ENCODE data around the gene EFS.

EFS gene

DNA sequence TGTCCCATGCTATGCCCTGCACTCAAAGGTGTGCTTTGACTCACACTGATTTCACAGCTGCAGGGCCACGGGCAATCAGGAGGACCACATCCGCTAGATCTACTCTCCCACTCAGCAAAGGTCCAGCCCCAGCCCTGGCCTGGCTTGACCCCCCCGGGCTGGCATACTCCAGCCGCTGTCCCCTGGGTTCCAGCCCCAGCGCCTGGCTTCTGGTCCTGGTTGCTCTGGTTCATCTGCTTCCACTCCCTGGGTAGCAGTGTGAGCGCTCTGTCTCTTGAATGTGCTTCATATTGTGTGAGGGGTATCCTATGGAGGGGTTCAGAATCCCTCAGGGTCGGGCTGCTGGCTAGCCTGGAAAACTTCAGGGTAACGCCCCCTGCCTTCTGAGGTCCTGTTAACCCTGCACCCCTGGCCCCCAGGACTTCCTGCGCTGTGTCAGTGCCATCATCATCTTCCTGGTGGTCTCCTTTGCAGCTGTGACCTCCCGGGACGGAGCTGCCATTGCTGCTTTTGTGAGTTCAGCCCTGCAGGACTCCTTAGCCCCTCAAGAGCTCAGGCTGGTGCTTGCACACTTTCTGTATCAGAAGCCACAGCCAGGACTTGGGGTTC lies 13.7 kb upstream of the EFS start:
- no peak for DNase-seq

DNA sequence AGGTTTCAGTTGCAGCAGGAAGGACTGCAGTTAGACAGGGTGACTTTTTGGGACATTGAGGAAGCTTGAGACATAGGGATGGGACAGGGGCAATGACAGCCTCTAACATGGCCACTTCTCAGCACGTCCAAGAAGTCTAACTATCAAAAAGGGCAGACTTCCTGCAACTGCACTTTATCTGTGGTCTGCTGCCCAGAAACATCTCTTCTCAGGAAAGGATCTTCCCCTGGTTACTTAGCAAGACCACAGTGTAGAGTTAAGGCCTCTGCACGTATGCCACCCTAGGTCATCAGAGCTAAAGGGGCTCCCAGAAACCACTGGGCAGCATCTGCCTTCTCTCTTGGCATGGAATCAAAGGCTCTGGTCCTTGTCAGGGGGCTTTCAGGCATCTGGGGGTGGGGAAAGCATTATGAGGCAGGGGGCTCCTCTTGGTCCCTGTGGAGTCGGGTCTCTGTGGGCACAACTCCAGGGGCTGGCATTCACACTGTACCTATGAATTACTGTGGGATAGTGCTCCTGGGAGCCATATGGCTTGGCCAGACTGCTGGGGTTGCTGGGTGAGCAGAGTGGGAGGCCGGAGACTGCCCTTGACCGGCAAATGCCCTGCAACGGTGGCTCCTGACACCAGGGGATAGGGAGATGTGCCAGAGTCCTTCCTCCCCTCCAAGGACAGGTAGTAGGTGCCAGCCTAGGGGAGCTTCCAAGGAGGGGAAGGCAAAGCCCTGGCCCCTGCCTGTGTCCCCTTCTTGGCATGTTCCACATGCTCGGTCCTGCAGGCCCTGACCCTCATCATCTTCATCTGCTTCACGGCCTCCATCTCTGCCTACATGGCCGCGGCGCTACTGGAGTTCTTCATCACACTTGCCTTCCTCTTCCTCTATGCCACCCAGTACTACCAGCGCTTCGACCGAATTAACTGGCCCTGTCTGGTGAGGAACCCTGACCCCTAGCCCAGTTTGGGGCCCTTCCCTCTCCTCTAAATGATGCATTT lies 12.9 kb upstream of the EFS start:
- DNase-seq = no peak

DNA sequence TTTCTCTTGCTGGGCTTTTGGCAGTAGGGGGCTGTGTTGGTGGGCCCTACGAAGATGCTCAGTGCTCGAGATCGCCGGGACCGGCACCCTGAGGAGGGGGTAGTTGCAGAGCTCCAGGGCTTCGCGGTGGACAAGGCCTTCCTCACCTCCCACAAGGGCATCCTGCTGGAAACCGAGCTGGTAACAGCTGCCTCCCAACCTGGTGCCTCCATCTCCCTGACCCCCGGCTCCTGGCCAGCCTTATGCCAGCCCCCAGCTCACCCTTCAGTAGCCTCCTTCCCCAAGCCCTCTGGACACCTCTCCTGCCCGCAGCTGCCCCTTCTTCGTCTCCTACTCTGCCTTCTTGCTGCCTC lies 12.2 kb upstream of the EFS start:
- no peak for DNase-seq

DNA sequence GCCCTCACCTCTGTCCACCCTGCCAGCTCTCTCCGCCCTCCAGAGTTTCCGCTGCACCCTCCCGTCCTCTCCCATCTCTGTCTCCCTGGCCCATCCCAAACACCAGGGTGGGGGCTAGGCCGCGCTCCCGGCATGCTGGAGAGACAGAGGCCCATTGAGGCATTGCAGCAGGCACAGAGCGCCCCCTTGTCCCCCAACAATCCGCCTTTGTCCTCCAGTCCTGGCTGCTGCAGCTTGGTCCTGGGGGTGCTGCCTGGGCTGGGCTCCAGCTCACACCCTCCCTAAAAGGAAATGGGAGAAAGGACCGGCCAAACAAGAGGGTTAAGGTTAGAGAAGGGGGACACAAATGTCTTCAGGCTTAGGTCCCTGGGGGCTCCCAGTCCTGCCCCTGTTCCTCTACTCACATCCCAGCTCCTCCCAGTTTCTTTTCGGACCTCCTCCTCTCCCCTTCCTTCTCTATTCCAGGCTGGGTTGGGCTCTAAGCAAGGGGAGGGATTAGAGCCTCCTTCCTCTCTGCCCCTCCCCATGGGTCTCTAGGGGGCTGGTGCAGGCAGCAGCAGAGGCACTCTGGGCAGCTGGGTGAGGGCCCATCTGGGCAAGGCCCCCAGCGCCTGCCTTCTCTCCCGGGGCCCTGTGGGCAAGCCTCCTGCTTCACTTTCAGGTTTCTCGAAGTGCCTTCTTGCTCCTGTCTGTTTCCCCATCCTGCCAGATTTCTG lies 11.7 kb upstream of the EFS start, which contains the start of gene CMTM5:
Gene CMTM5, plus strand, starts transcription at position 565 of the 716 bp plus-strand sequence. CDS start 206 bp downstream, outside the sequence.
- no peak for DNase-seq

DNA sequence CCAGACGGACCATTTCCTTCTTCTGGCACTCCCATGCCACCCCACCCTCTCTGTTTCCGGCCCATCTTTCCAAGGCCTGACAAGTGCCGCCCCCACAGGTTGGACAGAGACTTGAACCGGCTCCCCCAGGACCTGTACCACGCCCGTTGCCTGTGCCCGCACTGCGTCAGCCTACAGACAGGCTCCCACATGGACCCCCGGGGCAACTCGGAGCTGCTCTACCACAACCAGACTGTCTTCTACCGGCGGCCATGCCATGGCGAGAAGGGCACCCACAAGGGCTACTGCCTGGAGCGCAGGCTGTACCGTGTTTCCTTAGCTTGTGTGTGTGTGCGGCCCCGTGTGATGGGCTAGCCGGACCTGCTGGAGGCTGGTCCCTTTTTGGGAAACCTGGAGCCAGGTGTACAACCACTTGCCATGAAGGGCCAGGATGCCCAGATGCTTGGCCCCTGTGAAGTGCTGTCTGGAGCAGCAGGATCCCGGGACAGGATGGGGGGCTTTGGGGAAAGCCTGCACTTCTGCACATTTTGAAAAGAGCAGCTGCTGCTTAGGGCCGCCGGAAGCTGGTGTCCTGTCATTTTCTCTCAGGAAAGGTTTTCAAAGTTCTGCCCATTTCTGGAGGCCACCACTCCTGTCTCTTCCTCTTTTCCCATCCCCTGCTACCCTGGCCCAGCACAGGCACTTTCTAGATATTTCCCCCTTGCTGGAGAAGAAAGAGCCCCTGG lies 10.7 kb upstream of the EFS start:
- DNase-seq = no peak

DNA sequence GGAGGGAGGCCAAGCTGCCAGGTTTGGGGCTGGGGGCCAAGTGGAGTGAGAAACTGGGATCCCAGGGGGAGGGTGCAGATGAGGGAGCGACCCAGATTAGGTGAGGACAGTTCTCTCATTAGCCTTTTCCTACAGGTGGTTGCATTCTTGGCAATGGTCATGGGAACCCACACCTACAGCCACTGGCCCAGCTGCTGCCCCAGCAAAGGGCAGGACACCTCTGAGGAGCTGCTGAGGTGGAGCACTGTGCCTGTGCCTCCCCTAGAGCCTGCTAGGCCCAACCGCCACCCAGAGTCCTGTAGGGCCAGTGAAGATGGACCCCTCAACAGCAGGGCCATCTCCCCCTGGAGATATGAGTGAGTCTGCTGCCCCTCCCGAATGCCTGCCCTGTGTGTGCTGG lies 8.1 kb upstream of the EFS start:
- DNase-seq = no peak

DNA sequence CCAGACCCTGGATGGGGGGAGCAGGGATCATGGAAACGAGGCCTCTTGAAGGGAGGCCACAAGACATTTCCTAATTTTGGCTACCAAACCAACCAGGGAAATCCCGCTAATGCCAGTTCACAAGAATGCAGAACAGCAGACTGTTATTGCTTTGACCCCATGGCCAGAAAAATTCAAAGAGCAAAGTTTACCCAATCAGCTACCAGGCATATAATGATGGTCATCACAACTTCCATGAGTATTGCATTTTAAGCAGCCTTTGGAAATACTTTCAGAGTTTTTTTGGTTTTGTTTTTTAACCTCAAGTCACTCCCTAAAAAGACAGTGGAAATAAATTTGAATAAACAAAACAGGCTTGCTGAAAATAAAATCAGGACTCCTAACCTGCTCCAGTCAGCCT lies 7.5 kb upstream of the EFS start, which contains the start of gene IL25:
Gene IL25, plus strand, starts transcription at position 301 of the 400 bp plus-strand sequence.
- DNase-seq = no peak

DNA sequence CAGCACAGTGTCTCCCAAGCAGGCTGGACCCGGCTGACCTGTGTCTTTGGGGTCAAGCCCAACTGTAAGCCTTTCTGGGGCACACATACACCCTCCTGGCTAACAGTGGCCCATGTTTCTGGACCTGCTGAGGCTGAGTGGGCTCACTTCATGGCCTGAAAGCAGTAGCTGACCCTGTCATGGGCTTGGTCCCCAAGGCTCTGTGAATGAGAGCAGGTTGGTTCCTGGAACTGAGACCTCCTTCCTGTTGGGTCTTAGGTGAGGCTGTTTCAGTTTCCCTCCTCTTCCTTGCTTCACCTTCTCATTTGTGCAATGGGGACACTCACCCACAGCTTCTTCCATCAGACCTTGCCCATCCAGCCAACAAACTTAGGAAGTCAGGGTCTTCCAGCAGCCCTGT lies 6.9 kb upstream of the EFS start:
- DNase-seq = no peak

DNA sequence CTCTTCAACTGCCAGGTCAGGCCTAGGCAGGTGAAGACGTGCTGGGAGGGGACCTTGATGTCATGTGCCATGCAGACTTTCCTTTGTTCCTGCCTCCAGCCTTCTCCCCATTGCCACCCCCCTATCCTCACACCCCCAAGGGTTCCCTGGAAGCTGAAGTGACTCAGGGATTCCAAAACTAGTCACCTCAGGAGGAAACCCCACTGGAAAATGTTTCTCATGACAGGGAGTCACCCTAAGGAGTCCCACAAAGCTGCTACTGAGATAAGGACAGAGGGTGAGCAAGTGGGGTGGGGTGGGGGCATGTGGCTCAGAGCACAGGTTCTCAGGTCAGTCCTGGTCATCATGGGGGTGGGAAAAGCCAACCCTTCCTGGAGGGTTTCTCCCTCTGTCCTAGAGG lies 5.2 kb upstream of the EFS start:
- DNase-seq = no peak

DNA sequence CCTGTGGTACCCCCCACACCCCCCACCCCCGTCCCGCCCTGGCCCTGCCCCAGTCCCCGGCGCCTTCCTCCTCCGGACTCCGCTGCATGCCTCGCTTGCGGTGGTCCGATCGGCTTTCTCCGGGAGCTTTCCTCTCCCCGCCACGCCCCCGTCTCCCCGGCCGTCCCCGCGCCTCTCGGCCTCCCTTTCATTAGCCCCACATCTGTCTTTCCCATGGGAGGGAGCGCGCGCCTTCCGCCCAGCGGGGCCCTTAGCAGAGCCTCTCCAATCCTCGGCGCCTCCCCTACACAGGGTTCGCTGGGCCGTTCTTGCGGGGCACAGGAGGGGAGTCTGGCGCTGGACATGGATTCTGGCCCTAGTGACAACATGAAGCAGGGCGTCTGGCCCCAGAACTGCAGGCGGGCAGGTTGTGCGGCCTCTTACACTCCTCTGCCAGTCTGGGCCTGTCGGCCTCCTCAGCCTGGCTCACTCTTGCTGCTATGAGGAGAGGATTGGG lies 1.5 kb upstream of the EFS start:
- no peak for DNase-seq

DNA sequence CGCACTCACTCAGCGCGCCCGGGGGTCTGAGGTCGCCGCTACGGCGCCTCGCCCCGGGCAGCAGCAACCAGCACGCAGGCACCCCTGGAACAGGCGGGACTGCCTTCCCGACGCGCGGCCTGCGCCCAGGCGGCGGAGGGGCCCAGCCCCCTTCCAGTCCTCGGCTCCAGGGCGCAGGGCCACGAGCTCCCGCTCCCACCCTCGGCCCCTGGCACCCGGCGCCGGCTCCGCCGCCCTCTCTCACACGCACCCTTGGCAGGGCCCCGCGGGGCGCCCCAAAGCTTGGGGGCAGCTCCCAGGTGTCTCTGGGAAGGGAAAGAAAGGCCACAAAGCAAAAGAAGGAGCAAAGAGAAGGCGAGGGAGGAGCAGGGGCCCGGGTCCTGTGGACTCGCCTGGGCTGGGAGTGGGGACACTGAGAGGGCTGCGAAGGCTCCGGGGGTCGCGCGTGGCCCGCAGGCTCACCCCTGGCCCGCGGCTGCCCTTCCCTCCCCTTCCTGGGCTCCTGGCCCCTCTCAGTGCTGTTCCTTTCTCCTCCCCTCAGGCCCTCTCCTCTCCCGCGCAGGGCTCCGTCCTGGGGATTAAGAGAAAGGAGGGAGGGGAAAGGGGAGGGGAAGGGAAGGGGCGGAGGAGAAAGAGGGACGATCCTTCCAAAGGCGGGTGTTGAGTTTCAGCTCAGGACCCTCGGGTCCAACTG lies 907 bp upstream of the EFS start:
- no peak for DNase-seq

DNA sequence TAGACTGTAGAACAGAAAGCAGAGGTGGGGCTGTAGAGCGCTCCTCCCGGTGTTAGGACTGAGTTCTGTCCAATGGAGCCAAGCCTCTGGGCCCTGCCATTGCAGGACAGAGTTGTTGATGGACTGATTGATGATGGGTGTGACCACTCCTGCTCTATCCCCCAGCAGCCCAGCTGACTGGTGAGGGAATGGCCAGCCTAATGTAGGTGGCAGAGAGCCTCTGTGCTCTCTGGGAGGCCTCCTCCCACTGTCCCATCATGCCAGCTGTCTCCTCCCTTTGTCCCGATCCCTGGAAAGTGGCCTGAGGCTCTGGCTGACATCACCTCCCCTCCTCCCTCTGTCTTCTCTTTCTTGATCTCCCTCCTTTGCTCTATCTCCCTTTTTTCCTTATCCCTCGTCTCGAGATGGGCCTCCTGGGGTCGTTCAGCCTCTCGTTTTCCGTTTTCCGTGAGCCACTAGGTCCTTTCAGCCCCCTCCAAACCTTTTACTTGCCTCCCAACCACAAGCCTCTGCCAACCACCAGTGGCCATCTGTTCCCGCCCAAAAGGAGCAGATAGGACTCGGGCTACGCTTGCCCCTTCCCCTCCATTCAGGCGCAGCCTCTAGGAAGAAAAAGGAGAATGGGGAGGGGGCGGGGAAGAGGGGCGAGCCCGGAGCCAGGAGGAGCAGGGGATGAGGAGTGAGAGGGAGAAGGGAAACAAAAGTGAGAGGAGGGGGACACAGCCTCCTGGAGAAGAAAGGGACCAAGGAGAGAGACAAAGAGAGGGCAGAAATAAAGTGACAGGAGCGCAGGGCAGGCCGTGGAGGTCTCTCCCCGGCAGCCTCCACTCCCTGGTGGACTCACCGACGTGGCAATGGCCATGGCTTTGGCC lies 572 bp downstream of the EFS start:
- DNase-seq = no peak

DNA sequence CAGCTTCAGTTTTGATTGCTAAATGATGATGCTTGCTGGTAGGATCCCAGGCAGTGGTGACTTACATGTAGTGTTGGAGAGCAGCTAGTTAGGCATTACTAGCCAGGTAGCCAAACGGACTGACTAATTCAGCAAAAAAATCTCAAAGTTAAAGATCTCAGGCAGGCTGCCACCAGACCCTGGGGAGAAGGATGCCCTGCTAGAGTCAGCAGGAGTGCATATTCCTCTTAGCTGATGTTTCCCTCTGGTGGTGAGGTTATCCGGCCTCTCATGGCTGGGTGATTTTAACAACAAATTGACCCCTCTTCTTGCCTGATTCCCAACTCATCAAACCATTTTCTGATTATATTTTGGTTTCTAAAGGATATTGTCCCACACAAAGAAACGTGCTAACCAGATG lies 2.8 kb downstream of the EFS start:
- DNase-seq = no peak

DNA sequence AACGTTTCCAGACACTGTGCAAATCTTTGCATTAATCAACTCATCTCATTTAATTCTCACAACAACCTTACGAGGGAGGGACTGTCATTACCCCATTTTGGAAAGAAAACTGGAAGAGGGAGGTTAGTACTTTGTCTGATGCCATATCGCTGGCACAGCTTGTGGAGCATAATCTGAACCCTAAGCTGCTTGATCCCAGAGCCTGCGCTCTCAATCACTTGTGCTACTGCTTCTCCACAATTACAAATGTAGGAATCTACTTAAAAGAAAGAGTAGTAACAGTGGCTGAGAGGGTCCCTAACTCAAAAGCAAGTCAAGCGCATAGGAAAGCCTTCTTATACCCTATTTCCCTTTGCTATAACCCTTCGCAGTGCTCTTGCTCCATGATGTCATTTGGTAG lies 3.2 kb downstream of the EFS start:
- DNase-seq = no peak

DNA sequence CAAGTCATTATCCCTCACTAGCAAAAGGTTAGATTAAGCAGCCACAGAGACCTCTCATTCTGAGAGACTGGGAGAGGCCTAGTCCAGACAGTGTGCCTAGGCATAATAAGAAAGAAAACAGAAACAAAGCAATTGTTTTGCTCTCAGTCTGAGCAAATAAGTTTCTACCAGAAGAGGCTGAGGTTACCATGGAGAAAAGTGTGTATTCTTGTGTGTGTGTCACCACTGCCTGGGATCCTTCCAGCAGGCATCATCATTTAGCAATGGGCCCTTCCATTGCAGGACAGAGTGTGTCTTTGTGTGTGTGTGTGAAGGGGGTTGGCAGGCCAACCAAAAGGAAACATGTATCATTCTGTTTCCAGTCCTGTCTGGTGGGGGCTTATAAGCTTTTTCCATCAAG lies 3.7 kb downstream of the EFS start:
- DNase-seq = no peak

DNA sequence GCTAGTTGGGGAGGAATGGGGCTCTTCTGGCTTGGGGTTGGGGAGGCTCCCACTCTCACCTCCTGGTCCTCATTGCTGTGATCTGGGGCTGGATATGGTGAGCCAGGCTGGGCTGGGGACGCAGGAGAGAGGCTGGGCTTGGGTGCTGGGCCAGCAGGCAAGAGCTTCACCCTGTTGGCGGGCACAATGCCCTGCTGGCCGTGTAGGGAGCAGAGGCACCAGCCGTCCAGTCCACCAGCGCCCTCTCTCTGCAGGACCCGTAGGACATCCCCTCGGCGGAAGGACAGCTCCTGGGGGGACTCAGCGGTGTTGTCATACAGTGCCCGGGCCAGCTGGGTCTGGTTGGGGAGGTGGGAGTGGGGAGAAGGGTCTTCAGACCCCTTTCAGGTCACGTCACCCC lies 4.5 kb downstream of the EFS start:
- no peak for DNase-seq

DNA sequence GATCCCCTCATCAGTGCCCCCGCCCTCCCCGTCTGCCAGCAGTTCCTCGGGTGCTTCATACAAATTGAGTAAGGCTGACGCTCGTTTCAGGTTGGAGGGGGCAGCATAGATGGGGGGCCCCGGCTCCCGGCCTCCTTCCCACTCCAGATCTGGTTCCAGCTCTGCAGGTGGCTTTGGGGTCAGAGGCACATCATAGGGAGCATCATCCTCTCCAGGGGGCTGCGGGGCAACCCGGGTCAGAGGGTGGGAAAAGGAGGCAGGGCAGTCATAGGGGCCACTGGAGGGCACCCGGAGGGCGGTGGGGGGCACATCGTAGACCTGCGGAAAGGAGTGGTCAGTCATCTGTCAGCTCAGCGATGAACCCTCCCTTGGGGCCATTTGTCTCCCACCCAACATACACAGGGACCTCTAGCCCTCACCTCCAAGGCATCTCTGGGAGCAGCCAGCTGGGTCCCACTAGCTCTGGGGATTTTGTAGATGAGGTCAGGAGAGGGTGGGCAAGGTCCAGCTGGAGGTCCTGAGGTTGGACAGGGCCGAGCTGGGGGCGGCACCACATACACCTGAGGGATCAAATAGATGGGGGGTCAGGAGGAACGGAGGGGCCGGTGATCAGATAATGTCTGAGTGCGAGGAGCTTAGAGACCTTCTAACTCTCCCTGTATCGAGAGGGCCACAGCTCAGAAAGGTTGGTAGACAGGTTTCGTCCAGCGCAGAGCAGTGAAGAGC lies 5.1 kb downstream of the EFS start:
- DNase-seq = no peak

DNA sequence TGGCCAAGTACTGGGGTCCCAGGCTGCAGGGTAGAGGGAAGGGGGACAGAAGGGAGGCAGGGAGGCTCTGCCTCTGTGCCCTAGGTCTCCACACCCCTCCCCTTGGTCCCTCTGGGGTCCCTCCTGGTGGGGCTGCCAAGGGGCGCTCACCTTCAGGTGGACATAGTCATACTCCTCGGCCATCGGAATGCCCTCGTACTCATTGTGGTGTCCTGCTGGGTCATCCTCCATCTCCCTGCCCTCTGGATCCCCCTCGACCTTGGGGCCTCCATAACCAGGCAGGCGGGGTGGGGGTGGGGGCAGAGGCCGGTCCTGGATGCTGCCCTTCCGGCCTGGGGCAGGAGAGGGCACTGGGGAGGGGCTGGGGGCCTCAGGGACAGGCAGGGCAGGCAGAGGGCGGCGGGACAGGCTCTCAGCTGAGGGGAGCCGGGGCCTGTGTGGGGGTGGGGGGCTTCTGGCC lies 5.8 kb downstream of the EFS start:
- no peak for DNase-seq

DNA sequence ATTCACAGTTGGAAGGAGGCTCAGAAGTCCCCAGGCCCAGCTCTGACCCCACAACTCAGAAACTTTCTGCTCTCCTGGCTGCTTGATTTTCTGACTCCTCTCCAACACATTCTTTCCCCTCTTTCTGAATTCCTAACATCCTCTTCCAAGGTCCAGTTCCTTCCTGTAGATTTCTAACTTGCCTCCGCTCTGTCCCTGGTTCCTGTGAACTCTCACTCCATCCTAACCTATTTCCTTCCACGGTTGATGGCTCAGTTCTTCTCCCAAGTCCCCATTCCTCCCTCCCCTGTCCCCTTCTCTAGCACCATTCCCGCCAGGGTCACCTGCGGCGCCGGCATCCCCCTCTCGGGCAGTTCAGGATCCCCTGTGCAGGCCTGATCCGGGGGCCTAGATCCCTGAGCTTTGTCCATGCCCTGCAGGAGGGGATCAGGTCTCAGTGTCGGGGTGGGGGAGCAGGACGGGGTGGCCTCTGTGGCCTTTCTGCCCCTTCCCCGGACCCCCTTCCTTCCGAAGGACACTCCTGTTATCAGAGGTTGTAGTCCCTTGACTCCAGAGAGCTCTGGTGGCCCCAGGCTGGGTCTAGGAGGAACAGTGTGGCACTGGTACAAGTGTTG lies 6.3 kb downstream of the EFS start:
- DNase-seq = no peak

DNA sequence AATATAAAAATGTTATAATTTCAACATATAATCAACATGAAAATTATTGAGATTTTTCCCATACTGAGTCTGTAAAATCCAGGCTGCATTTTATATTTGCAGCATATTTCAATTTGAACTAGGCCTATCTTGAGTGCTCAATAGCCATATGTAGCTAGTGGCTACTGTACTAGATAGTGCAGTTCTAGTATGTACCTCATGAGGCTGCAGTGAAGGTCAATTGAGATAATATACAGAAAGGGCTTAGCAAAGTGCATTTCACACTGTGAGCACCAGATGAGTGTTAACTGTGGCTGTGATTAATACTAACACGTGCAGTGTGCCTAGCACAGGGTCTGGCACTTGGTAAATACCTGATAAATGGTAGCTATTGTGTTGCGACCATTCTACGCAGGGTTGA lies 6.9 kb downstream of the EFS start:
- DNase-seq = no peak

All from kidney glomerular epithelial cell (primary cell).